ENCODE data around the gene FZR1. TPM values are rescaled to one million over a fixed set of nuclear protein-coding genes. Genes with fewer than 3 reads are reported as not detected.

FZR1 gene
- total and polyA plus RNA-seq, 9 of the 15 experiments (the other 6 are each of a cell fraction or from before 2014, with no cell fraction given): 0.18 to 48.0 (median 22.2) TPM

DNA sequence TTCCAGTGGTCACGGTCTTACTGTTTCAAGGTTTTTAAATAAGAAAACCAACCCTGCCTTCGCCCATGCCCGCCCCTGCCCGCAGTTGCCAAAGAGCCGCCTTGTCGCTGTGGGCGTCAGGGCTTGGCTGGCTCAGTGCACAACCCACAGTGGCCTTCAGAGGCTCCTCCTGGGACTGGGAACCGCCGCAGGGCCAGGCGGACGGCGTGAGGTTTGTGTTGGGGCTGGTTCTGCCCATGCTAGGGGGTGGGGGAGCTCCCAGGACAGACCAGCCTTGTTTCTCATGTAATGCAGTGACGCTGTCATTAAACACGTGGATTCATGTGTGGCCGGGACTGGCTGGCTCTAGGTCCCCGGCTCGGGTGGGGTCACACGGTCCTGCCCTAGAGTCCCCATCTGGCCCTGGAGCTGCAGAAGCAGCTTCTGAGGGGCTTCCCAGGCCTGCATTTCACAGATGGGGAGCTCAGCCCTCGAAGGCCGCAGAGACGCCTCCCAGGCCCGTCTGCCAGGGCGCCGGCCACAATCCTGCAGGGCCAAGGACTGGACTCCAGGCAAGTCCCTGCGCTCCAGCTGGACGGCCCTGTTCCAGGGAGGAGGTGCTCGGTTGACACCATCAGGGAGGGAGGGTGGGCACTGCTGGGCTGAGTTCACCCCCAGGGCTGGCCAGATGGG, 30.5 kb downstream of the FZR1 start:
- peaks cover 45% of the 10 kb centered on the region; the same call in 2 of the 3 replicates for H3K36me3 ChIP-seq (ENCODE audit: control insufficient read depth, insufficient read depth, low read length)
- in situ Hi-C loops (cut with MboI): no loop called here
- no peaks in the 10 kb centered on the region for H3K27me3 ChIP-seq (ENCODE audit: control insufficient read depth in 2 of 2, insufficient read depth in 2 of 2, low read length in 2 of 2)
- H3K27ac ChIP-seq (ENCODE audit: extremely low read depth, low read depth, low read length): no peak overlapping the region
- ChIA-PET CTCF (ENCODE audit: low intra/inter-chr PET ratio) (no interaction called here), POLR2A (interaction anchor here (2.2 to 3.1 kb wide), 2 partner anchors 9 to 16 kb away, joined by 5 to 15 read pairs; no protein-coding TSS in a partner anchor)
- peak overlapping the region in 1 of 2 experiments; percentile 60; a peak in 1 of 4 replicates for H3K9ac ChIP-seq (ENCODE audit: insufficient read depth in 1 of 2, low read depth in 2 of 2, low read length in 2 of 2)
- H3K4me2 ChIP-seq (ENCODE audit: insufficient read depth, low read length): no peak overlapping the region
- ATAC-seq: peak; percentile 3; the same call in 1 of the 3 replicates
- FAIRE-seq: no peak
- H3K9me1 ChIP-seq (ENCODE audit: control insufficient read depth, insufficient read depth, low read length): no peaks in the 10 kb centered on the region
- no peaks in the 10 kb centered on the region for H3K9me3 ChIP-seq (replicated peaks; ENCODE audit: control insufficient read depth, insufficient read depth, low read depth, low read length)
- H2AFZ ChIP-seq (ENCODE audit: low read depth, low read length): no peak overlapping the region
- H3K79me2 ChIP-seq (ENCODE audit: control insufficient read depth, insufficient read depth, low read length): no peaks in the 10 kb centered on the region
- no peak for DNase-seq (ENCODE audit: extremely low read depth in 1 of 4, low spot score in 3 of 4)
- H3K4me1 ChIP-seq (replicated peaks in 1 of 2; ENCODE audit: control insufficient read depth in 2 of 2, insufficient read depth in 2 of 2, low read length in 2 of 2): peaks cover 7 to 46% of the 10 kb centered on the region in 2 experiments; a peak in 3 of 5 replicates
- WGBS (ENCODE audit: insufficient coverage, low coverage, missing lambda C conversion rate): 88% methylated on average over 23 of the region's 27 CpGs
- H4K20me1 ChIP-seq (replicated peaks; ENCODE audit: control insufficient read depth, insufficient read depth, low read length): 0 out of 2 replicates have a peak, but pooled peaks cover 5% of the 10 kb centered on the region
- H3K4me3 ChIP-seq: no peak overlapping the region
- BruUV-seq (replicated peaks): no TSS peak
- intact Hi-C loops (cut with micrococcal nuclease): no loop called here
- TF ChIP-seq HNRNPL (IDR thresholded peaks at IDR 0.05; ENCODE audit: low read depth, low read length) (peak; percentile 20; the same call in 1 of the 2 replicates), XRCC3 (IDR thresholded peaks at IDR 0.05) (no peak), XRCC5 (IDR thresholded peaks at IDR 0.05; ENCODE audit: low read depth, low read length) (no peak), ZNF507 (tag; conservative IDR thresholded peaks at IDR 0.05) (no peak), ZBED1 (IDR thresholded peaks at IDR 0.05) (0 out of 2 replicates have a peak, but pooled peaks have one; percentile 10), RBFOX2 (IDR thresholded peaks at IDR 0.05; ENCODE audit: low read depth, low read length) (peak; percentile 36; the same call in 1 of the 2 replicates), ZNF584 (CRISPR knock-in tag; IDR thresholded peaks at IDR 0.05; ENCODE audit: low read depth) (no peak), CEBPB (tag; IDR thresholded peaks at IDR 0.05) (no peak), SUPT5H (IDR thresholded peaks at IDR 0.05) (0 out of 2 replicates have a peak, but pooled peaks have one; percentile 7), RBBP5 (IDR thresholded peaks at IDR 0.05; ENCODE audit: borderline replicate concordance, insufficient read depth, low read length, poor library complexity, severe bottlenecking) (no peak), MEF2D (tag; conservative IDR thresholded peaks at IDR 0.05; ENCODE audit: low read depth) (no peak), POLR2G (IDR thresholded peaks at IDR 0.05; ENCODE audit: low read depth, low read length) (peak; percentile 78), SP1 (CRISPR knock-in tag; IDR thresholded peaks at IDR 0.05) (no peak), CTBP1 (IDR thresholded peaks at IDR 0.05; ENCODE audit: borderline replicate concordance) (no peak), RBM22 (IDR thresholded peaks at IDR 0.05; ENCODE audit: low read depth, low read length, poor library complexity, severe bottlenecking) (peak; percentile 50), NUFIP1 (IDR thresholded peaks at IDR 0.05; ENCODE audit: partially characterized antibody) (no peak)
- TF ChIP-seq, protein P1, sequence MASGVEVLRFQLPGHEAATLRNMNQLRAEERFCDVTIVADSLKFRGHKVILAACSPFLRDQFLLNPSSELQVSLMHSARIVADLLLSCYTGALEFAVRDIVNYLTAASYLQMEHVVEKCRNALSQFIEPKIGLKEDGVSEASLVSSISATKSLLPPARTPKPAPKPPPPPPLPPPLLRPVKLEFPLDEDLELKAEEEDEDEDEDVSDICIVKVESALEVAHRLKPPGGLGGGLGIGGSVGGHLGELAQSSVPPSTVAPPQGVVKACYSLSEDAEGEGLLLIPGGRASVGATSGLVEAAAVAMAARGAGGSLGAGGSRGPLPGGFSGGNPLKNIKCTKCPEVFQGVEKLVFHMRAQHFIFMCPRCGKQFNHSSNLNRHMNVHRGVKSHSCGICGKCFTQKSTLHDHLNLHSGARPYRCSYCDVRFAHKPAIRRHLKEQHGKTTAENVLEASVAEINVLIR (CRISPR knock-in tag; IDR thresholded peaks at IDR 0.05): no peak
- TF ChIP-seq, protein P2, sequence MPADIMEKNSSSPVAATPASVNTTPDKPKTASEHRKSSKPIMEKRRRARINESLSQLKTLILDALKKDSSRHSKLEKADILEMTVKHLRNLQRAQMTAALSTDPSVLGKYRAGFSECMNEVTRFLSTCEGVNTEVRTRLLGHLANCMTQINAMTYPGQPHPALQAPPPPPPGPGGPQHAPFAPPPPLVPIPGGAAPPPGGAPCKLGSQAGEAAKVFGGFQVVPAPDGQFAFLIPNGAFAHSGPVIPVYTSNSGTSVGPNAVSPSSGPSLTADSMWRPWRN (IDR thresholded peaks at IDR 0.05; ENCODE audit: low read depth): no peak
- TF ChIP-seq, protein P3, sequence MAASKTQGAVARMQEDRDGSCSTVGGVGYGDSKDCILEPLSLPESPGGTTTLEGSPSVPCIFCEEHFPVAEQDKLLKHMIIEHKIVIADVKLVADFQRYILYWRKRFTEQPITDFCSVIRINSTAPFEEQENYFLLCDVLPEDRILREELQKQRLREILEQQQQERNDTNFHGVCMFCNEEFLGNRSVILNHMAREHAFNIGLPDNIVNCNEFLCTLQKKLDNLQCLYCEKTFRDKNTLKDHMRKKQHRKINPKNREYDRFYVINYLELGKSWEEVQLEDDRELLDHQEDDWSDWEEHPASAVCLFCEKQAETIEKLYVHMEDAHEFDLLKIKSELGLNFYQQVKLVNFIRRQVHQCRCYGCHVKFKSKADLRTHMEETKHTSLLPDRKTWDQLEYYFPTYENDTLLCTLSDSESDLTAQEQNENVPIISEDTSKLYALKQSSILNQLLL (CRISPR knock-in tag; IDR thresholded peaks at IDR 0.05; ENCODE audit: borderline replicate concordance): no peak
